KMS-11 (cell line): Measurements from ENCODE around the gene MTUS2.

Source experiments
- H2AFZ ChIP-seq: fragments of 200-600 bp; sonication (generic); 2 replicates; pipeline ENCODE4 v1.6.1; 2016; ENCODE audit warnings: antibody characterized with exemption, mixed run types, low read depth
- H3K27ac ChIP-seq: fragments of 200-600 bp; sonication (generic); 2 replicates; pipeline ENCODE4 v1.6.1; 2016; ENCODE audit warnings: mild to moderate bottlenecking, mixed run types
- H3K27me3 ChIP-seq: fragments of 200-600 bp; sonication (generic); 2 replicates; pipeline ENCODE4 v1.6.1; 2017; ENCODE audit warnings: mild to moderate bottlenecking, low read depth, mixed run types, moderate library complexity; ENCODE audit not compliant: insufficient read depth
- H3K36me3 ChIP-seq: fragments of 200-600 bp; sonication (generic); 2 replicates; pipeline ENCODE4 v1.6.1; 2017; ENCODE audit warnings: mild to moderate bottlenecking, mixed run types; ENCODE audit not compliant: insufficient read depth
- H3K4me1 ChIP-seq: fragments of 200-600 bp; sonication (generic); 2 replicates; pipeline ENCODE4 v1.6.1; 2016; ENCODE audit warnings: mild to moderate bottlenecking, low read depth, mixed run types; ENCODE audit not compliant: poor library complexity, severe bottlenecking
- H3K4me2 ChIP-seq: fragments of 200-600 bp; sonication (generic); 2 replicates; pipeline ENCODE4 v1.7.0; 2016; ENCODE audit warnings: mild to moderate bottlenecking, mixed run types
- H3K4me3 ChIP-seq: fragments of 200-600 bp; sonication (generic); IDR thresholded peaks from 2 replicates; pipeline ENCODE4 v1.6.1; 2017; ENCODE audit warnings: low read depth, low read length, mixed read lengths; ENCODE audit not compliant: insufficient read depth
- H3K79me2 ChIP-seq: fragments of 200-600 bp; sonication (generic); 2 replicates; pipeline ENCODE4 v1.6.1; 2016; ENCODE audit warnings: low read depth, mixed run types; ENCODE audit not compliant: insufficient read depth
- H3K9ac ChIP-seq: fragments of 200-600 bp; sonication (generic); 2 replicates; pipeline ENCODE4 v1.6.1; 2016; ENCODE audit warnings: mild to moderate bottlenecking, mixed run types
- H4K20me1 ChIP-seq: fragments of 200-600 bp; sonication (generic); 2 replicates; pipeline ENCODE4 v1.6.1; 2016; ENCODE audit warnings: mild to moderate bottlenecking, mixed run types; ENCODE audit not compliant: insufficient read depth
- CTCF ChIP-seq: fragments of 200-600 bp; sonication (generic); conservative IDR thresholded peaks from 2 replicates; pipeline ENCODE4 v1.6.1; 2017; ENCODE audit warnings: low read depth, mild to moderate bottlenecking, antibody characterized with exemption, low read length, moderate library complexity, mixed read lengths

MTUS2 gene

GRCh38 chr13:29429286-29429900, 609.3 kb downstream of the MTUS2 start:
- Histone ChIP-seq H3K27me3 (no peaks in the 10 kb centered on the region), H2AFZ (no peak overlapping the region), H3K4me1 (no peaks in the 10 kb centered on the region), H3K4me2 (no peak overlapping the region), H4K20me1 (no peaks in the 10 kb centered on the region), H3K27ac (no peak overlapping the region), H3K9ac (no peak overlapping the region), H3K4me3 (no peak overlapping the region), H3K79me2 (no peaks in the 10 kb centered on the region), H3K36me3 (no peaks in the 10 kb centered on the region)
- TF ChIP-seq CTCF = no peak

GRCh38 chr13:29434217-29434945, 614.2 kb downstream of the MTUS2 start:
- no peak overlapping the region for H3K4me2 ChIP-seq
- no peaks in the 10 kb centered on the region for H3K79me2 ChIP-seq
- no peak for TF ChIP-seq CTCF
- H3K36me3 ChIP-seq = no peaks in the 10 kb centered on the region
- H3K4me3 ChIP-seq = no peak overlapping the region
- H3K4me1 ChIP-seq = no peaks in the 10 kb centered on the region
- no peak overlapping the region for H3K27ac ChIP-seq
- H4K20me1 ChIP-seq = no peaks in the 10 kb centered on the region
- no peak overlapping the region for H3K9ac ChIP-seq
- no peak overlapping the region for H2AFZ ChIP-seq
- H3K27me3 ChIP-seq = no peaks in the 10 kb centered on the region

- H3K79me2 ChIP-seq = no peaks in the 10 kb centered on the region
- H3K4me1 ChIP-seq = no peaks in the 10 kb centered on the region
- no peak overlapping the region for H2AFZ ChIP-seq
- no peak overlapping the region for H3K9ac ChIP-seq
- no peak for TF ChIP-seq CTCF
- no peaks in the 10 kb centered on the region for H3K27me3 ChIP-seq
- H4K20me1 ChIP-seq = no peaks in the 10 kb centered on the region
- no peaks in the 10 kb centered on the region for H3K36me3 ChIP-seq
- no peak overlapping the region for H3K4me2 ChIP-seq
- H3K27ac ChIP-seq = no peak overlapping the region
- H3K4me3 ChIP-seq = no peak overlapping the region
Observed at GRCh38 chr13:29435125-29435911, 615.2 kb downstream of the MTUS2 start.

- TF ChIP-seq CTCF = no peak
- Histone ChIP-seq H3K27ac (no peak overlapping the region), H2AFZ (no peak overlapping the region), H4K20me1 (no peaks in the 10 kb centered on the region), H3K4me3 (no peak overlapping the region), H3K9ac (no peak overlapping the region), H3K36me3 (no peaks in the 10 kb centered on the region), H3K79me2 (no peaks in the 10 kb centered on the region), H3K4me2 (no peak overlapping the region), H3K4me1 (no peaks in the 10 kb centered on the region), H3K27me3 (no peaks in the 10 kb centered on the region)
Observed at GRCh38 chr13:29436291-29436690, 616.2 kb downstream of the MTUS2 start.
